Fibroblast of the conjunctiva (primary cell): Measurements from ENCODE around the gene HSPA9.

Experiments used
- DNase-seq: peaks from one replicate; pipeline ENCODE4 v3.0.0-alpha.2; 2010; ENCODE audit warnings: low read depth

The HSPA9 gene

GRCh38 chr5:138560971-138561370, 14.2 kb downstream of the HSPA9 start:
- no peak for DNase-seq

GRCh38 chr5:138559937-138560336, 15.3 kb downstream of the HSPA9 start:
- DNase-seq = no peak

DNA sequence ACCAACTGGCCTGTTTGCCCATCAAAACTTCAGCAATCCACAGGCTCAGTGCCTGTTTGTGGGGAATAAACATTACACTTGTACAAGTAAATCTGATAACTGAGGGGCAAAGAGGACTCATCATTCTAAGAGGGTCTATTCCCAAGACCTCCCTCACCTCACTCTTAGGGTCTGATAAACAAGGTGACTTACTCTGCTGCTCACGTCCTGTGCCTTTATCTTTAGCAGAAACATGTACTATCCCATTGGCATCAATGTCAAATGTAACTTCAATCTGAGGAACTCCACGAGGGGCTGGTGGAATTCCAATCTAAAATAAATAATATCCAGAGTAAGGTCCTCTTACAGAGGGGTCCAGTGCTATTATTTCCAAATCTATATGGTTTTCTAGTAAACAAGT, 17.5 kb downstream of the HSPA9 start:
- DNase-seq = no peak

DNA sequence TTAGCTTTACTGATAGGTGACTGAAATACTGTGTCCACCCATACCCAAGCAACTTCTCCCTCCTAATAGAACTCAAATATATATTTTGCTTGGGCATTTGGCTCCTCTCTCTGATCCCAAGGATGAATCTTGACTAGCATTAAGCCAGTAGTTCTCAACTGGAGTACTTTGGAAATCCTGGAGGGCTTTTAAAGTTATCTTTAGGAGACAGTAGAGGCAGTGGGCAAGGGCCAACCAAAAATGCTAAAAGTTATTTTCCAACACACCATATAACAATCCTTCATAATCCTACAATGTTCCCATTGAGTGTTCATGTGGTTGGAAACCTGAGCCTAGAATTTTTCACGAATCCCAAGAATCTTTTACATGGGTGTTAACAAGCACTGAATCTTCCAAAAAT, 21.1 kb downstream of the HSPA9 start:
- no peak for DNase-seq

DNA sequence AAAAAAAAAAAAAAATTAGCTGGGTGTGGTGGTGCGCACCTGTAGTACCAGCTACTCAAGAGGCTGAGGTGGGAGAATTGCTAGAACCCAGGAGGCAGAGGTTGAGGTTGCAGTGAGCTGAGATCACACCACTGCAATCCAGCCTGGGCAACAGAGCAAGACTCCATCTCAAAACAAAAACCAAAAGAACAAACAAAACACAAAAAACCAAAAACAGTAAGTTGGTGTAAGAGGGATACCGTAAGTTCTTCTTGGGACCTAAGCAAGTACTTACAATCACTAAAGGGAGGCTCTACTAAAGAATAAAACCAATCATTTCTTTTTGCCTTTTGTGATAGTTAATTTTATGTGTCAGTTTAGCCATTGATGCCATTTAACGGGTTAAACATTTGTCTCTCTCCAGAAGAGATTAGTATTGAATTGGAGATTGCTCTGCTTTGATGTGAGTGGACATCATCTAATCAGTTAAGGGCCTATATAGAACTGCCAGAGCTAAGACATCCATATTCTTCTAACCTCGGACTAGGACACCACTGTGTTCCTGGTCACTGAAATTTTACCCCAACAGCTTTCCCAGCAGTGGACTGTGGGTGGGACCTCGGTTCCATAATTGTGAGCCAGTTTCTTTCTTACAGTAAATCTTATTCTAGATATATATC, 21.6 kb downstream of the HSPA9 start:
- DNase-seq = no peak

DNA sequence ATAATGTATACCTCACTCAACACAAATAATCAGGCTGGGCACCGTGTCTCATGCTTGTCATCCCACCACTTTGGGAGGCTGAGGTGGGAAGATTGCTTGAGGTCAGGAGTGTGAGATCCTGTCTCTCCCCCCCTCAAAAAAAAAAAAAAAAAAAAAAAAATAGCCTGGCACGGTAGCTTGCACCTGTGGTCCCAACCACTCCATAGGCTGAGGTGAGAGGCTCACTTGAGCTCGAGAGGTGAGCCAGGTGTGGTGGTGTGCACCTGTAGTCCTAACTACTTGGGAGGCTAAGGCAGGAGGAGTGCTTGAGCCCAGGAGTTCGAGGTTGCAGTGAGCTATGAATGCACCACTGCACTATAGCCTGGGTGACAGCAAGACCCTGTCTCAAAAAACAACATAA, 22.5 kb downstream of the HSPA9 start:
- no peak for DNase-seq

DNA sequence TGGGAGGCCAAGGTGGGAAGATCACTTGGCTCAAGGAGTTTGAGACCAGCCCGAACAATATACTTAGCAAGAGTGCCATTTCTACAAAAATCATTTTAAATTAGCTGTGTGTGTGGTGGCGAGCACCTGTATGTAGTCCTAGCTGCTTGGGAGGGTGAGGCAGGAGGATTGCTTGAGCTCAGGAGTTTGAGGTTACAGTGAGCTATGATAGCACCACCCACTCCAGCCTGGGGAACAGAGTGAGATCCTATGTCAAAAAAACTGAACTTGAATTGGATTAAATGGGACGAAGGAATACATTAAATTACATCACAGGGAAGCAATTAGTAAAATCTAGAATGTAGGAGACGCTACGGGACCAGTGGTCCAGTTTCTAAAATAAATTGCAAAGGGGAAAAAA, 25.8 kb downstream of the HSPA9 start:
- DNase-seq = no peak

DNA sequence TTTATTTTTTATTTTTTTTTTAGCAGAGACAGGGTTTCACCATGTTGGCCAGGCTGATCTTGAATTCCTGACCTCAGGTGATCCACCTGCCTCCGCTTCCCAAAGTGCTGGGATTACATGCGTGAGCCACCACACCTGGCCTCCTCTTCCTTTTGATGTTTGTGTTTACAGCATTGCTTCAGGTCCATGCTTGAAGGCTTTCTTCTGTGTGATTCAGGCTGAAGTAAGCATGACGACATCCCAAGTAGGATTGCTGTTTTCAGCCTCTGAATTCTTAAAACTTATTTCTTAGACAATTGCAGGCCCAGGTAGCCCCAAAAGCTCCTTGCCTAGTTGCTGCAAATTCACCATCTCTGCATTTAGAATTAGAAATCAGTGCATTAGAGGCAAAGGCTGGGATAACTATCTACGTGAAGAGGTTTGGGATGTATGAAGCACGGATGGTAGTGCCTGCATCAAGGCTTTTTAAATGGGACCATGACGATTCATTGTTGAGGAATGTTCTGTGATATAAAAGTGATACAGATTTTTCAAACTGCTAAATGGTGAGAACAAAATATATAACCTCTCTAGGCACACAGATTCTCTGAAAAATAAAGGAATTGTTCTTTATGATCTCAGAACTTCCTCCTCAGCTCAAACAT, 29.2 kb downstream of the HSPA9 start:
- DNase-seq = no peak

DNA sequence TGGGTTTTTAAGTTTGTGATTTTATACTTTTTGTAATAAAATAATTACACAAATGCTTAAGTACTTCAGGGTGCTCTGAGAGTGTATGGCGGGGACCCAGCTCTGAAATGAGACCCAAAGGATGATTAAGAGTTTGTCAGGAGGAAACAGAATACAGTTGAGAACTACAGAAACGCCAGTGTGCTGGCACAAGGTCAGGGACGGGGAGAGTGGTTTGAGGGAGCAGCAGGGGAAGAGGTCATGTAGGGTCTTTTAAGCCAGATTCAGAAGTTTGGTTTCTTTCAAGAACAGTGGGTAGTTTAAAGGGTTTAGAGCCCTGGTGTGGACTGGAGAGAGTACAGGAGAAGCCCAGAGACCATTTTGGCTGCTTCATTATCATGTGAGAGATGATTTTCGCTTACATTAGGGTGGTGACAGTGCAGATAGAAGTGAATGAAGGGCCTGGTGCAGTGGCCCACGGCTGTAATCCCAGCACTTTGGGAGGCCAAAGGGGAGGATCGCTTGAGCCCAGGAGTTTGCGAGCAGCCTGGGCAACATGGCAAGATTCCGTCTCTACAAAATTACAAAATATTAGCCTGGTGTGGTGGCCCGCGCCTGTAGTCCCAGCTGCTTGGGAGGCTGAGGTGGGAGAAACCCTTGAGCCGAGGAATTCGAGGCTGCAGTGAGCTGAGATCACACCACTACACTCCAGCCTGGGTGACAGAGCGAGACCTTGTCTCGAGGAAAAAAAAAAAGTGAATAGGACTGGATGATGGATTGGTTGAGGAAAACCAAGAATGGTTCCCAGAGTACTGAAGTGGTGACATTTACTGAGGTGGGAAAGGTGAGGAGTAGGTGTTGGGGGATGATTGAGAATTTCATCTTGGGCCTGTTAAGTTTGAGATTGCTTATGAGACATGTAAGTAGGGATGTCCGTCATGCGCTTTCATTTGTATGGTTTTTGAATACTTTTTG, 30.7 kb downstream of the HSPA9 start:
- no peak for DNase-seq

DNA sequence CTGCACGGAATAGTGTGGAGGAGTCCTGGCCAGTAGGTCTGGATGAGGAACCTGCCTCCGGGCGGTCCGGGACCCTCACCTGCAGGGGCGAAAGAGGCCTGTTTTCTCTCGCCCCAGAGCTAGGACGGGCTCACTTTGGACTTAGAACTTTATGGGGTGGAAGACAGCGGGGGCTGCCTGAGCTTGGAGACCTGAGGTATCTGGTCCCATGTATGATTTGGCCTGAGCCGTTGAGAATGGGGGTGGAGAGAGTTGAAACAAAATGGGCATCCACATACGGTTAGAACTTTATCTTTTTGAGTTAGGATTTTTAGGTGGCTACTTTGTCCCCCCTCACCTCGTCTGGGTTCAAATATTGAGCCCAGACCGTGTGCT, 31.5 kb downstream of the HSPA9 start:
- no peak for DNase-seq

GRCh38 chr5:138542956-138543729, 32.1 kb downstream of the HSPA9 start, which contains the start of gene ETF1:
TSS of gene ETF1 (minus strand) at chr5:138543236. CDS start at chr5:138542918, 318 bp downstream.
- DNase-seq = peak; percentile 99

GRCh38 chr5:138542180-138542955, 32.8 kb downstream of the HSPA9 start:
- no peak for DNase-seq

DNA sequence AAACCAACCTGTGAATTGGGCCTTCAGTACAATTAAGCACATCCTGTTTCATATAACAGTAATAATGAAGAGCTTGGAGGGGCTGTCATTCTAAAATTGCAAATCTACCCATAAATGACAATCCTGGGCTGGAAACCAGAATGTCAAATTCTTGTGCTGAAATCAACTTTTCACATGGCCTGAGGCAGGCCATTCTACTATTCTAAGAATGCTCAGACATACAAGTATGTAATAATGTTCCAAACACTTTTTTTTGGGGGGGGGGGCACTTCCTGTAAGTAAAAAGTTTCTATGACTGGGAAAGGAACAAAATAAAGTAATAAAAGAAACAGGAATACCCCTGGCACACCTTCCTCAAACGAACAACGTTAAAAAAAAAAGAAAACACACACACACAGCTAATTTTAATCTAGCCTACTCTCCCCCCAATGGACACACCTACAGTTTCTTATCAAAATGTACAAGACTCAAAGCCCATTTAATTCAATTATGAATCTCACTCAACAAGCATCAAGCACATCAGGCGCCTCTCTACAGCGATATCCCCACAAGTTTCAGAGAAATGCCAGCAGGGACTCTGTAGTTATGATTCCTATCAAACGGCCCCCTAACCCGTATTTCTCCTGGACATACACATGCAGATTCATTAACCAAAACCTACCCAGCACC, 33.6 kb downstream of the HSPA9 start:
- DNase-seq = no peak

DNA sequence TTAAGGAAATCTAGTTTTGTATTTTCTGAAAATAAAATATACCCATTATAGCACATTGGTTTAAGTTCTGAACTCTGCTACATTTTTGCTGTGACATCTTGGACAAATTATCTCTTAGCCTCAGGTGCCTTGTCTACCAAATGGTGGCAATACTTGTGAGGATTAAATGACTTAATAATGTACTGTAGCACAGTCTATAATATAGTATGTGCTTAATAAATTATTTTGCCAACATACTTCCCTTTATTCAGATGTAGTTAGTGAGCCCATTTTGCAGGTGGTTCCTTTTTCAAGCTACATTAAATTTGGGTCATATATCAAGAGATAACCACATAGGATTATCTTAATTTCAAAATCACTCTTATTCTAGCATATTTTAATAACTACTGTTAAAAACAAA, 35.4 kb downstream of the HSPA9 start:
- no peak for DNase-seq

GRCh38 chr5:138538943-138539627, 36.1 kb downstream of the HSPA9 start:
- DNase-seq = no peak

- no peak for DNase-seq
Observed at GRCh38 chr5:138536665-138537315, 38.4 kb downstream of the HSPA9 start.

GRCh38 chr5:138536215-138536614, 39.0 kb downstream of the HSPA9 start:
- no peak for DNase-seq

DNA sequence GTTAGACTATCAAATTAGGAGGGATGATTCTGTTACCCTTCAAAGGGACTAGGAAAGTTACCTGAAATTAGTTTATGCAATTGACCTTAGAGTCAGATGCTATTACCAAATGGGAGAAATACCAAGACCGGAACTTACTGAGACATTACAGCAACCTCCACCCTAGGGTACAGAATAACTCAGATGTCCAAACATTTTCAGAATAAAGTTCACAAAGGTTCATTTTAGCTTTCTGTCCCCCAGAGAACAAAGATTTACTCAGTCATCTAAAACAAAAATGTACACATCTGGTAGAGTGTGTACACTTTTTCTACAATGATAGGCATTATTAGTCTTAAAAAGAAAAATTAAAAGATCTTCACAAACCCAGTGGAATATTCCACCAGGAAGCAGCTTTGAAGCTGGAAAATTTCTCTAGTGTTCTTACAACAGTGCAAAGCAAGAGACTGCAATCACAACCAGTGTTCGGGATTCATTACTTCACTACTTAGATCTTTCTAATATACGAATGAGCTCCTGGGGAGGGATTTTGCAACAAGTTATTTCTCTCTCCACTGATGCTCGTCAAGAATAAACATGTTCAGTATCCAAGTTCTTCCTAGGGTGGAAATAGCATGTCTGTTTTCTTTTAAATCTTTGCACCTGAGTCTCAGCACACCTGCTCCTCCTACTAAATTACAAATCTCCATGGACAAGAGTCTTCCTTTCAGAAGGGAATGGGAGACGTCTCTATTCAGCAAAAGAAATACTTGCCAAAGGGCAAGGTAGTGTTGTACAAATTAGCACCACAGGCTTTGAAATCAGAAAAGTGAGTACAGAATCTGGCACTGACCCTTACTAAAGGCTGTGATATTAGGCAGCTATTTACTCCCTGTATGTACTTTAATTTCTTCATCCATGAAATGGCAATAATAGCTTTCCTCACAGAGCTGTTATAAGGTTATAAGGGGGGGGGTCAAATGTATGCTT, 40.9 kb downstream of the HSPA9 start:
- DNase-seq = no peak
